Peyer's patch (tissue), 4 donors: ENCODE measurements around the gene ABHD13.

Experiments
- POLR2A ChIP-seq, 2 donors: fragments of 450-650 bp; IDR thresholded peaks; one replicate each; pipeline ENCODE4 v1.5.1; 2017; ENCODE audit warnings: antibody characterized with exemption in 2 of 2, mild to moderate bottlenecking in 2 of 2, moderate library complexity in 2 of 2
- TF ChIP-seq, protein P1 (sequence below), 6 experiments: fragments of 450-650 bp in 4 of 6; fragments of 200-600 bp in 2 of 6; sonication (generic) in 1 of 6; IDR thresholded peaks; one replicate each; pipeline ENCODE4 v1.5.1; 2017 to 2019; ENCODE audit warnings: antibody characterized with exemption in 6 of 6, mild to moderate bottlenecking in 3 of 6, moderate library complexity in 1 of 6

DNA sequence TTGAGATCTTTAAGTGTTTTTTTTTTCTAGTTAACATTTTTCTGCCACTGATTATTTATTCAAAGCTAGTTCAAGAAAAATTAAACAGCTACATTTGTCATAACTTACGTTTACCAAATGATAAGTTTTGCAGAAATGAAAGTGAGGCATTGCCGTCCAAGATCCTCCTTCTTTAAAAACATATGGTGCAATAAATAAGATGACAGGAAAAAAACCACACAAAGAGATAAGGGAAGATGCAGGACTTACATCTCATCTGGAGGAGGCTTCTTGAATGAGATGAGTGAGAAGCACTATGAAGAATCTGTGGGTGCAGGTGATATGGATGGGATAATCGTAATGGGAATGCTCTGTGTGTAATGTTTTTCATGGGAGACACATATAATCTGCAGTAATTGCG is 63.7 kb downstream of the ABHD13 start:
- no peak for TF ChIP-seq POLR2A (IDR thresholded peaks at IDR 0.05)
- TF ChIP-seq, protein P1, sequence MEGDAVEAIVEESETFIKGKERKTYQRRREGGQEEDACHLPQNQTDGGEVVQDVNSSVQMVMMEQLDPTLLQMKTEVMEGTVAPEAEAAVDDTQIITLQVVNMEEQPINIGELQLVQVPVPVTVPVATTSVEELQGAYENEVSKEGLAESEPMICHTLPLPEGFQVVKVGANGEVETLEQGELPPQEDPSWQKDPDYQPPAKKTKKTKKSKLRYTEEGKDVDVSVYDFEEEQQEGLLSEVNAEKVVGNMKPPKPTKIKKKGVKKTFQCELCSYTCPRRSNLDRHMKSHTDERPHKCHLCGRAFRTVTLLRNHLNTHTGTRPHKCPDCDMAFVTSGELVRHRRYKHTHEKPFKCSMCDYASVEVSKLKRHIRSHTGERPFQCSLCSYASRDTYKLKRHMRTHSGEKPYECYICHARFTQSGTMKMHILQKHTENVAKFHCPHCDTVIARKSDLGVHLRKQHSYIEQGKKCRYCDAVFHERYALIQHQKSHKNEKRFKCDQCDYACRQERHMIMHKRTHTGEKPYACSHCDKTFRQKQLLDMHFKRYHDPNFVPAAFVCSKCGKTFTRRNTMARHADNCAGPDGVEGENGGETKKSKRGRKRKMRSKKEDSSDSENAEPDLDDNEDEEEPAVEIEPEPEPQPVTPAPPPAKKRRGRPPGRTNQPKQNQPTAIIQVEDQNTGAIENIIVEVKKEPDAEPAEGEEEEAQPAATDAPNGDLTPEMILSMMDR (IDR thresholded peaks at IDR 0.05), result no peak
